ENCODE results near the gene SRPRA. TPM values are rescaled to one million over a fixed set of nuclear protein-coding genes. Genes with fewer than 3 reads are reported as not detected.

SRPRA gene
- total and polyA plus RNA-seq, 2 donors (not counting 1 experiment from before 2014, with no cell fraction given) = 115 to 136 TPM

- Mint-ChIP-seq H3K4me1 (peaks cover 33% of the 10 kb centered on the region), H3K9me3 (ENCODE audit: insufficient read depth) (no peaks in the 10 kb centered on the region), H3K27ac (no peak overlapping the region), H3K27me3 (no peaks in the 10 kb centered on the region), H3K4me3 (no peak overlapping the region)
- WGBS (ENCODE audit: insufficient coverage) = 90% methylated on average over 4 of the region's 5 CpGs
- no peak for ATAC-seq (ENCODE audit: low read depth)
- peaks cover 29% of the 10 kb centered on the region for H4K20me1 ChIP-seq (ENCODE audit: control insufficient read depth, insufficient read depth, low read length, poor library complexity, severe bottlenecking)
- H3K9me3 ChIP-seq (ENCODE audit: control extremely low read depth in 1 of 3, control insufficient read depth in 2 of 3, insufficient read depth in 1 of 3, low read length in 2 of 3) = no peaks in the 10 kb centered on the region
- no peak overlapping the region for H3K4me3 ChIP-seq (ENCODE audit: control extremely low read depth in 1 of 5, extremely low read depth in 1 of 5, insufficient read depth in 1 of 5, low read depth in 2 of 5, low read length in 4 of 5)
- H3K4me1 ChIP-seq (ENCODE audit: control insufficient read depth in 2 of 2, insufficient read depth in 2 of 2, low read length in 2 of 2) = peaks cover 10 to 18% of the 10 kb centered on the region in 2 donors
- no peak overlapping the region for H3K27ac ChIP-seq (ENCODE audit: low read length in 2 of 2)
- no peak for DNase-seq
- TF ChIP-seq EZH2 (IDR thresholded peaks at IDR 0.05; ENCODE audit: borderline replicate concordance, insufficient read depth, low read depth, low read length, poor library complexity, severe bottlenecking) = no peak
- no peak for TF ChIP-seq CTCF (IDR thresholded peaks at IDR 0.05)
- peaks cover 51% of the 10 kb centered on the region for H3K79me2 ChIP-seq (ENCODE audit: control insufficient read depth, insufficient read depth, low read length)
- H2AFZ ChIP-seq (ENCODE audit: insufficient read depth, low read depth, low read length, poor library complexity, severe bottlenecking) = no peak overlapping the region
- no peaks in the 10 kb centered on the region for H3K27me3 ChIP-seq (replicated peaks in 1 of 4; ENCODE audit: control extremely low read depth in 1 of 4, control insufficient read depth in 3 of 4, insufficient read depth in 4 of 4, low read length in 3 of 4)
- POLR2A ChIA-PET = no interaction called here
- CTCF ChIA-PET = interaction anchor here (1.3 kb wide), 1 partner anchor 10 kb away, joined by 3 read pairs; the partner anchor contains the start of gene DCPS
- peaks cover 0 to 49% of the 10 kb centered on the region in 2 experiments for H3K36me3 ChIP-seq (replicated peaks in 1 of 2; ENCODE audit: control extremely low read depth in 1 of 2, control insufficient read depth in 1 of 2, extremely low read depth in 1 of 2, insufficient read depth in 2 of 2, low read length in 1 of 2)
- intact Hi-C loops (cut with micrococcal nuclease) = no loop called here
- no peak overlapping the region for H3K9ac ChIP-seq (ENCODE audit: low read length)
- no peak overlapping the region for H3K4me2 ChIP-seq (replicated peaks; ENCODE audit: low read depth, low read length, poor library complexity, severe bottlenecking)
These were observed 45.1 kb upstream of the SRPRA start for GRCh38 chr11:126313826-126314225.

GRCh38 chr11:126312961-126313360, 44.3 kb upstream of the SRPRA start:
- DNase-seq (no peak), ATAC-seq (ENCODE audit: low read depth) (no peak)
- ChIA-PET CTCF (interaction anchor here (0.6 to 4.8 kb wide), 3 partner anchors 13 to 167 kb away, joined by 3 to 55 read pairs (median 24); no protein-coding TSS in a partner anchor), POLR2A (no interaction called here)
- Mint-ChIP-seq H3K27ac (no peak overlapping the region), H3K4me1 (peaks cover 28% of the 10 kb centered on the region), H3K27me3 (no peaks in the 10 kb centered on the region), H3K9me3 (ENCODE audit: insufficient read depth) (no peaks in the 10 kb centered on the region), H3K4me3 (no peak overlapping the region)
- H3K4me3 ChIP-seq (ENCODE audit: control extremely low read depth in 1 of 5, extremely low read depth in 1 of 5, insufficient read depth in 1 of 5, low read depth in 2 of 5, low read length in 4 of 5) = no peak overlapping the region
- peaks cover 5 to 10% of the 10 kb centered on the region in 2 donors for H3K4me1 ChIP-seq (ENCODE audit: control insufficient read depth in 2 of 2, insufficient read depth in 2 of 2, low read length in 2 of 2)
- peaks cover 43% of the 10 kb centered on the region for H3K79me2 ChIP-seq (ENCODE audit: control insufficient read depth, insufficient read depth, low read length)
- H2AFZ ChIP-seq (ENCODE audit: insufficient read depth, low read depth, low read length, poor library complexity, severe bottlenecking) = no peak overlapping the region
- WGBS (ENCODE audit: insufficient coverage) = 99% methylated on average over 7 of the region's 8 CpGs
- H3K4me2 ChIP-seq (replicated peaks; ENCODE audit: low read depth, low read length, poor library complexity, severe bottlenecking) = no peak overlapping the region
- TF ChIP-seq EZH2 (IDR thresholded peaks at IDR 0.05; ENCODE audit: borderline replicate concordance, insufficient read depth, low read depth, low read length, poor library complexity, severe bottlenecking) (no peak), CTCF (IDR thresholded peaks at IDR 0.05) (no peak)
- peaks cover 22% of the 10 kb centered on the region for H4K20me1 ChIP-seq (ENCODE audit: control insufficient read depth, insufficient read depth, low read length, poor library complexity, severe bottlenecking)
- no peak overlapping the region for H3K27ac ChIP-seq (ENCODE audit: low read length in 2 of 2)
- H3K36me3 ChIP-seq (replicated peaks in 1 of 2; ENCODE audit: control extremely low read depth in 1 of 2, control insufficient read depth in 1 of 2, extremely low read depth in 1 of 2, insufficient read depth in 2 of 2, low read length in 1 of 2) = peaks cover 2 to 51% of the 10 kb centered on the region in 2 experiments
- intact Hi-C loops (cut with micrococcal nuclease) = no loop called here
- no peak overlapping the region for H3K9ac ChIP-seq (ENCODE audit: low read length)
- H3K9me3 ChIP-seq (ENCODE audit: control extremely low read depth in 1 of 3, control insufficient read depth in 2 of 3, insufficient read depth in 1 of 3, low read length in 2 of 3) = no peaks in the 10 kb centered on the region
- H3K27me3 ChIP-seq (replicated peaks in 1 of 4; ENCODE audit: control extremely low read depth in 1 of 4, control insufficient read depth in 3 of 4, insufficient read depth in 4 of 4, low read length in 3 of 4) = no peaks in the 10 kb centered on the region

Measured in B cell (primary cell).